Loucy (cell line): Measurements from ENCODE around the gene ADD2.

ENCODE experiments used
- H2AFZ ChIP-seq: fragments of 200-600 bp; sonication (generic); 2 replicates; pipeline ENCODE4 v1.6.0; 2016; ENCODE audit warnings: antibody characterized with exemption, mild to moderate bottlenecking, low read length, moderate library complexity
- H3F3A ChIP-seq: fragments of 200-600 bp; 2 replicates; pipeline ENCODE4 v1.6.0; 2016; ENCODE audit warnings: antibody characterized with exemption, low read depth, mild to moderate bottlenecking
- H3K27me3 ChIP-seq: fragments of 200-600 bp; sonication (generic); 2 replicates; pipeline ENCODE4 v1.6.1; 2014; ENCODE audit warnings: low read length, mild to moderate bottlenecking; ENCODE audit not compliant: insufficient read depth, poor library complexity, severe bottlenecking
- H3K36me3 ChIP-seq: fragments of 200-600 bp; sonication (generic); 2 replicates; pipeline ENCODE4 v1.6.1; 2016; ENCODE audit warnings: low read length; ENCODE audit not compliant: insufficient read depth
- H3K4me1 ChIP-seq: fragments of 200-600 bp; sonication (generic); 2 replicates; pipeline ENCODE4 v1.5.1; 2014; ENCODE audit warnings: low read length, mild to moderate bottlenecking; ENCODE audit not compliant: insufficient read depth, poor library complexity, severe bottlenecking
- H3K4me2 ChIP-seq: fragments of 200-600 bp; sonication (generic); 2 replicates; pipeline ENCODE4 v1.6.0; 2014; ENCODE audit warnings: antibody characterized with exemption, low read length, low read depth, mild to moderate bottlenecking; ENCODE audit not compliant: poor library complexity, severe bottlenecking
- H3K4me3 ChIP-seq: fragments of 200-600 bp; sonication (generic); 2 replicates; pipeline ENCODE4 v1.5.1; 2014; ENCODE audit warnings: low read length, mild to moderate bottlenecking, mixed read lengths; ENCODE audit not compliant: poor library complexity, severe bottlenecking
- H3K79me2 ChIP-seq: fragments of 200-600 bp; sonication (generic); 2 replicates; pipeline ENCODE4 v1.6.1; 2014; ENCODE audit warnings: low read length; ENCODE audit not compliant: insufficient read depth
- H3K9ac ChIP-seq: fragments of 200-600 bp; sonication (generic); 2 replicates; pipeline ENCODE4 v1.6.0; 2014; ENCODE audit warnings: mild to moderate bottlenecking, low read depth, low read length, moderate library complexity; ENCODE audit not compliant: poor library complexity, severe bottlenecking
- H3K9me2 ChIP-seq: fragments of 200-600 bp; sonication (generic); replicated peaks from 2 replicates; pipeline ENCODE4 v1.6.1; 2016; ENCODE audit warnings: low read depth, low read length, mixed read lengths
- H3K9me3 ChIP-seq: fragments of 200-600 bp; sonication (generic); 2 replicates; pipeline ENCODE4 v1.6.1; 2014; ENCODE audit warnings: mild to moderate bottlenecking, antibody characterized with exemption, low read length, low read depth; ENCODE audit not compliant: insufficient read depth
- H4K20me1 ChIP-seq: fragments of 200-600 bp; sonication (generic); 2 replicates; pipeline ENCODE4 v1.6.0; 2014; ENCODE audit warnings: antibody characterized with exemption, low read length, mild to moderate bottlenecking; ENCODE audit not compliant: insufficient read depth, poor library complexity, severe bottlenecking
- CTCF ChIP-seq: fragments of 200-600 bp; sonication (generic); conservative IDR thresholded peaks from 2 replicates; pipeline ENCODE4 v1.5.1; 2014; ENCODE audit warnings: mild to moderate bottlenecking, antibody characterized with exemption, low read length
- EZH2phosphoT487 ChIP-seq: fragments of 200-600 bp; IDR thresholded peaks from 2 replicates; pipeline ENCODE4 v1.6.1; 2018; ENCODE audit warnings: antibody characterized with exemption, mild to moderate bottlenecking, moderate library complexity, borderline replicate concordance

ADD2 gene

DNA sequence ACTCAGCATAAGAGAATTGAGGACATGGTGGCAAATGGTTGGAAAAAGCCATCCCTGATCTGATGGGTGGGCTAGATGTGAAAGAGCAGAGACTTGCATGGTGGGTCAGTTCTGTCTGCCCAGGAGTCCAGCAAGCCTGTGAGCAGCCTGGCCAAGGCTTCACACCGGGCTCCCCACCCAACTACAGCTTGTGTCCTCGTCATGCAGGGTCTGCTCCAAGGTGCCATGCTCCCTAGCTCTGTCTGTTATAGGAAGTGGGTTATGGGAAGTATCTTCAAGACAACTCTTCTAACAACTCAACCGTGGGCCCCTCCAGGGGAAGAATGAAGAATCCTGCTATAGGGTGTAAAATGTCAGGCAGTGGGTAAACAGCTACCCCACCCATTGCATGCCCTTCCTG lies 97.4 kb downstream of the ADD2 start:
- H3K79me2 ChIP-seq = no peaks in the 10 kb centered on the region
- no peaks in the 10 kb centered on the region for H3F3A ChIP-seq
- no peak overlapping the region for H2AFZ ChIP-seq
- H3K9me2 ChIP-seq = no peaks in the 10 kb centered on the region
- H3K4me1 ChIP-seq = peaks cover 5% of the 10 kb centered on the region
- no peaks in the 10 kb centered on the region for H3K36me3 ChIP-seq
- no peak overlapping the region for H3K9ac ChIP-seq
- TF ChIP-seq EZH2phosphoT487 = no peak
- TF ChIP-seq CTCF = no peak
- no peaks in the 10 kb centered on the region for H3K27me3 ChIP-seq
- no peaks in the 10 kb centered on the region for H4K20me1 ChIP-seq
- no peak overlapping the region for H3K4me2 ChIP-seq
- H3K4me3 ChIP-seq = no peak overlapping the region
- no peaks in the 10 kb centered on the region for H3K9me3 ChIP-seq

GRCh38 chr2:70670202-70670601 lies 97.8 kb downstream of the ADD2 start:
- Histone ChIP-seq H3K9me3 (no peaks in the 10 kb centered on the region), H3K4me3 (no peak overlapping the region), H3K36me3 (no peaks in the 10 kb centered on the region), H3K4me2 (no peak overlapping the region), H3K9ac (no peak overlapping the region), H3F3A (no peaks in the 10 kb centered on the region), H3K4me1 (peaks cover 5% of the 10 kb centered on the region), H3K79me2 (no peaks in the 10 kb centered on the region), H3K27me3 (no peaks in the 10 kb centered on the region), H4K20me1 (no peaks in the 10 kb centered on the region), H3K9me2 (no peaks in the 10 kb centered on the region), H2AFZ (no peak overlapping the region)
- TF ChIP-seq CTCF (no peak), EZH2phosphoT487 (no peak)

- no peak overlapping the region for H3K9ac ChIP-seq
- no peak overlapping the region for H3K4me2 ChIP-seq
- H3K4me3 ChIP-seq = no peak overlapping the region
- H3F3A ChIP-seq = no peaks in the 10 kb centered on the region
- H3K4me1 ChIP-seq = peaks cover 10% of the 10 kb centered on the region
- no peaks in the 10 kb centered on the region for H3K9me2 ChIP-seq
- no peaks in the 10 kb centered on the region for H3K36me3 ChIP-seq
- no peaks in the 10 kb centered on the region for H3K9me3 ChIP-seq
- H3K79me2 ChIP-seq = no peaks in the 10 kb centered on the region
- no peaks in the 10 kb centered on the region for H4K20me1 ChIP-seq
- TF ChIP-seq EZH2phosphoT487 (no peak), CTCF (no peak)
- H2AFZ ChIP-seq = no peak overlapping the region
- H3K27me3 ChIP-seq = no peaks in the 10 kb centered on the region
Measured at GRCh38 chr2:70668911-70669310, 99.1 kb downstream of the ADD2 start.
